Mononuclear cell (primary cell): ENCODE results near the gene TBCD. TPM values are rescaled to one million over a fixed set of nuclear protein-coding genes. Genes with fewer than 3 reads are reported as not detected.

Source experiments
- H3K27me3 ChIP-seq: 2 replicates; pipeline ENCODE4 v1.6.0; 2011; ENCODE audit warnings: low read length, control low read depth; ENCODE audit not compliant: insufficient read depth
- H3K4me1 ChIP-seq: 2 replicates; pipeline ENCODE4 v1.5.1; 2011; ENCODE audit warnings: mild to moderate bottlenecking, low read length, control low read depth; ENCODE audit not compliant: insufficient read depth
- H3K4me3 ChIP-seq: 2 replicates; pipeline ENCODE4 v1.5.1; 2011; ENCODE audit warnings: mild to moderate bottlenecking, low read length, moderate library complexity
- H3K9me3 ChIP-seq: 2 replicates; pipeline ENCODE4 v1.5.1; 2011; ENCODE audit warnings: low read depth, mild to moderate bottlenecking, control low read depth, low read length
- total RNA-seq: library from RNA; depleted of rRNA; stranded (reverse); fragments of >200 nt; gene quantifications from one replicate; pipeline ENCODE4 v1.2.3, GENCODE V29; 2012

TBCD gene
- total RNA-seq, 1 donor: 20.5 TPM

DNA sequence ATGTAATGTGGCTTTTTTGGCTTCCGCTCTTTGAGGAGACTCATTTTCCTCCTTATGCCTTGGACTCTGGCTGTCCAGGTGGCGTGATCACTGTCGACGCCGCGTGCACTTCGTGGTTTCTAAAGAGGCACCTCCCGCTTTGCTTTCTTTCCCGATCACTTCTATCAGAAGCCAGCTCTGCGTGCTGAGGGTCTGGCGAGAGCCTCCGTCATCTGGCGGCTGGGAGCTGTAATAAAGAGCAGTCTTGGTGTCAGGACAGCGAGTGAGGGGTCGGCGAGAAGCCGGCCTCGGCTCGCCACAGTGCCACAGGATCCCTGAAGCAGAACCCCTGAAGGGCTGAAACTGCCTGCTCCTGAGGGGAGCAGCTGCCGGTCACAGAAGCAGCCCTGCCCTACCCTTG, 80.5 kb downstream of the TBCD start:
- Histone ChIP-seq H3K9me3 (no peaks in the 10 kb centered on the region), H3K4me1 (peaks cover 14% of the 10 kb centered on the region), H3K27me3 (no peaks in the 10 kb centered on the region), H3K4me3 (no peak overlapping the region)

DNA sequence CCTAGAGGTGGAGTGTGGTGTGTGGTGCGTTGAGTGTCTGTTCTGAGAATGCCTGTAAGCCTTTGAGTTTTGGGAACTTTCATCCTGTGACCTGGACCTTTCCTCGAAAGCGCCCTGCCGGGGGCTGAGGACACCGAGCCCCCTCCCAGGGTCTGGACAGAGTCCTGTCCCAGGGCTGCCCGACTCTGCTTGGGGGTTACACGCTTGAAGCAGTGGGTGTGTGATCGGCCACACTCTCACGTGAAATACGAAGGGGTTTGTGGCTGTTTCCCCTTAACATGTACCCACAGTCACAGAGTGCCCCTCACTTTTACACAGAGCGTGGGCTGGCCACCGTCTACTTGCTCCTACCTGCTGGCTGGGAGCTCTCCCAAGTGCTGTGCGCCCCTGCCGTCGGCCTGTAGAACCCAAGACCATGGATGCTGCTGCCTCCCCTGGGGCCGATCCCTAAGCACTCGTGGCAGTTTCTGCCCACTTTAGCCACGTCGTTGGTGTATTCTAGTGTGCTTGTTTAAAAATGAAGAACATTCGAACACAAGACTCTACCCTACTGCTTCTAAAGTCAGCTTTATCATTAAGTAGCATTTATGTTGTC, 81.1 kb downstream of the TBCD start:
- Histone ChIP-seq H3K27me3 (no peaks in the 10 kb centered on the region), H3K4me1 (peaks cover 19% of the 10 kb centered on the region), H3K4me3 (no peak overlapping the region), H3K9me3 (no peaks in the 10 kb centered on the region)

DNA sequence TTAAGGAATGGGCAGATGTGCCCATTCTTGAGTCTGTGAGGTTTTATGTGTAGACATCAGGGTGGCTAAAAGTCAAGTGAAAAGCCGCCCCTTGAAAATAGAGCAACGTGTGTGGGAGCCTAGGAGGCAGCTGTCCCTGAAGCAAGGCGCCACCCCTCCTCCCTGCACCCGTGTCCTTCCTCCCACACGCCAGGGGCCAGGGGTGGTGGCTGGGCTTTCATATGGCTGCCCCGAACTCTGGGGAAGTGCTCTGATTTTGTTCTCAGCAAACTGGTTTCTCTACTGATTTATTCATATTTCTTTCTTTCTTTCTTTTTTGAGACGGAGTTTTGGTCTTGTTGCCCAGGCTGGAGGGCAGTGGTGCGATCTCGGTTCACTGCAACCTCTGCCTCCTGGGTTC, 83.3 kb downstream of the TBCD start:
- Histone ChIP-seq H3K4me3 (no peak overlapping the region), H3K27me3 (no peaks in the 10 kb centered on the region), H3K9me3 (no peaks in the 10 kb centered on the region), H3K4me1 (peaks cover 28% of the 10 kb centered on the region)

DNA sequence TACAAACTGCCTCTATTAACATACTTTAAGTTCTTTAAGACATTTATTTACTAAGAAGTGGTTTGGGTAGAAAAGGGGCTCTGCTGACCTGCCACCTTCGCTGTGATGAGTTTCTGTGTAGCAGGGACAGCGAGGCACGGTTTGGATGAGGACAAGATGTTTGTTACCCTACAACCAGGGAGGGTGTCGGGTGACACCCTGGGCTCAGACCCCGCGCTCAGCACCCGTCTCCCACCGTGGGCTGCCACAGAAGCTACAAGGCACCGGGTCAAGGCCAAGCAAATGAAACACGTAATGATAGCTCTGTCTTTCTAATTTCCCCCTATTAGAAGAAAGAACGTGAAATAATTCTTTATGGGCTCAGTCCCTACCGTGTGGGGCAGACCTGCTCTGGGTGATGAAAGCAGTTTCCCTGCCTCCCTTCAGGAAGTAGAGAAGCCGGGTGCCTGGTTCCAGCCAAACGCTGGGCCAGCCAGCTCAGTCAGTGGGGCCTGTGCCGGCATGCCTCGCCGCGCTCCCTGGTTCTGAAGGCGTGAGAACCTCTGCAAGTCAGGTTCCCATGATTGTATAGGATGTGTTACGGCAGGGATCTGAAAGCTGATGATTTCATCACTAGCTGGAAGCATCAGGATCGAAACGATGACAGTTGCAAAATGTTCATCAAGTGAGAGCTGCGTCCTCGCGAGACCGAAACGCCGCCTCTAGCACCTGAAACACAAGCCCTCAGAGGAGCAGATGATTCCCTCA, 84.1 kb downstream of the TBCD start:
- H3K4me3 ChIP-seq: no peak overlapping the region

DNA sequence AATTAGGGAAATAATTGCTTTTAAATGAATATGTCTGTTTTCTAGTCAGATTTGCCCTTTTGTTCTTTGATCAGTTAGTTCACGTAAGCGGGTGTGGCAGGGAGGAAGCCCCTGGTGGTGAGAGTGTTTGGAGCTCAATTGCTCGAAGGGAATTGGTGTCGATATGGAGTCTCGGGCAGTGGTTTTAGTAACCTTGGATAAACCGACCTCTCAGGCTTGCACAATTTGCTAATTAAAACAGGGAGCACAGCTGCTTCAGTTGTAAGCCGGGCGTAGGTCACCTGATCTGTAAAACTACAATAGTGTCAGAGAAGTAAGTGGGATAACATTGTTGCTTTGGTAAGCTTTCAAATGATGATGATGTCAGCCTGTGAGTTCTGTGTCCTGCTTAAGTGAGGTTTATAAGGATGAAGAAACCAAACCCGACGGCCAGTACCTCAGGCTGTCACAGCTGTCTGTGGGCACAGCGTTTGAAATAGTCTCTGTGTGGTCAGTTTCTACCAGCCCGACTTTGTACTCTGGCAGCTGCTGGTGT, 85.0 kb downstream of the TBCD start:
- Histone ChIP-seq H3K4me1 (peaks cover 28% of the 10 kb centered on the region), H3K27me3 (no peaks in the 10 kb centered on the region), H3K9me3 (no peaks in the 10 kb centered on the region), H3K4me3 (no peak overlapping the region)

More for the DNA sequence above, 84.1 kb downstream of the TBCD start:
- H3K4me1 ChIP-seq: peaks cover 28% of the 10 kb centered on the region
- H3K9me3 ChIP-seq: no peaks in the 10 kb centered on the region
- H3K27me3 ChIP-seq: no peaks in the 10 kb centered on the region

DNA sequence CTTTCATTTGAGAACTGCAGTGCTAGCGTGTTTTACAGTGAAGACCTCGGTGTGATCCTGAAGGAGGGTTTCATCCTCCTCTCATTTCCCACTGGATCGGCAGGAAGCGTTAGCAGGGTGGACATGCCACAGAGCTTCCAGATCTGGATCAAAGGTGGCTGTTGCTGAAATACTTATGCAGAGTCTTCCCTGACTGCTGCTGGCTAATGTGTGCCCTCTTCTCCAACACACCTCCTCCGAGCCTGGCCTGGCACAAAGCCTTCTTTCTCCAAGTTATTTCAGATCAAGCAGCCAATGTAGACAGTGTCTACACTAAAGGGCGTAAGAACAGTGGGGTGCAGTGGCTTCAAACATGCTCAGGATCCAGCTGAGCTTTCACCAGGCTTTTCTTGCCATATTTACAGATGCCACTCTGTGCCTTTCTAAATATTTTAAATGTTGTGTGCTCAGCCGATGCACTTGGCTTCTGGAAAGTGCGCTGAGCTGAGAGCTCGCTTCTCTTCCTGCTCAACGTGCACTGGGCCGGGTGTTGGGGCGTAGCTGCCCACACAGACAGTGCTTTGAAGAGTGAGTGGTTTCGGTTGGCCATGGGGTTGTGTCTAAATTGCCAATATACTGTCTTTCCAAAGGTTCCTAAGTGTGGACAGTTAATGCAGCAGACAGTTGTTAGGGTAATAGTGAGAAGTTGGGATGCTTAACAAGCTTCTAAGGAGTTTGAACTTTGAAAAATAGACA, 85.9 kb downstream of the TBCD start:
- H3K27me3 ChIP-seq: no peaks in the 10 kb centered on the region
- no peak overlapping the region for H3K4me3 ChIP-seq
- H3K4me1 ChIP-seq: peaks cover 28% of the 10 kb centered on the region
- no peaks in the 10 kb centered on the region for H3K9me3 ChIP-seq

DNA sequence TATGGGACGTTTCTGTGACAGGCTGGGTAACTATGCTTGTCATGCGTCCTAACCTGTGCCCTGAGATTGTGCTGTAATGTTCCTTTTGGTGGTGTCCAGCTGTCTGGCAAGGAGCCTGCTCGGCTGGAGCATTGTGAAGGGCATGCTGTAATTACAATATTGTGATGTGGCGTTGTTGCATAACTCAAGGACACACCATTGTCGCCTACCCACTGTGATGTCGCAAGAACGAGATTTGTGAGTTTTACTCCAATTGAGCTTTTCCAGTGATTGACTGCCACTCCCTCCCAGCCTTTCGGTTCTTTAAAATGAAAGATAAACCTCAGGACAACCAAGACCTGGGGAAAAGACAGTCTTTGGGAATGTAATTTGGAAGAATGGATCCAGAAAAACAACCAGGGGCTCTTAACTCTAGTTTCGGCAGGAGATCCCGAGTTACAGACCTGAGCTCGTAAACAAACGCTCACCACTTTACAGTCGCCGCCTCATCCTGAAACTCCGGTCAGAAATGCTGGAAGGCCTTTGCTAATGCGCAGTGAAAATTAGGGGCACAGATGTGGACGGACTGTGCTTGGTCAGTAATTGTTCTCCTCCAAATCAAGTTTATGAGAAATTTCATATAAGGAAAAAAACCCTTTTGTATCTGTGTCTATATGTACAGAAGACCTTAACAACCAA, 86.7 kb downstream of the TBCD start:
- Histone ChIP-seq H3K4me3 (no peak overlapping the region), H3K9me3 (no peaks in the 10 kb centered on the region), H3K27me3 (no peaks in the 10 kb centered on the region), H3K4me1 (peaks cover 28% of the 10 kb centered on the region)

DNA sequence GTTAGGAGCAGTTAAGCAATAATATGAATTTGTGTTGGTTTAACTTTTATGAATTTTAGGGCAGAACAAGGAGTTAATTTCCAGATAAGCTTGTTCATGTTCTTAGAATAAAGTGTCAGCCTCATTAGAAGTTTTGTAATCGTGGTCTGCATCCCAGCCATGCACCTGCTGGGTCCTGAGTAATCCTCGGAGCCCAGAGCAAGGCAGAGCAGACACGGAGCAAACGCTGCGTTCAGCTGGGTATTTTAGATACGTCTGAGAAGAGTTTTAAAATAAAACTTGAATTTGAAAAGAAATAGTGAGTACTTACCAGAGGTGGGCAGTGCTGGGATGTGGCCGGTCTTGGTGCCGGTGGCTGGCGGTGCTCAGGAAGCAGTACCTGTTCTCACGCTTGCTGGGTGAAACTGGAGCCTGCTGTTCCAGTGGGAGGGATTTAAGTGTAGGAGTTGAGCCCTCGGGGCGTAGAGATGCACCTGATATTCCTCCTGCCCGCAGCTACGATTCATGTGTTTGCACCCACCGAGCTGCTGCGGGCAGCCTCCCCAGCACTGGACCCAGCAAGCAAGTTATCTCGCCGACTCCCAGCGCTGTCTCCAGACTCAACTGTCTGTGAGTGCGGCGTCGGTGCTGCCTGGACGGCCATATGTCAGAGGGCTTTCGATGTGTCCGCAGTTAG, 87.9 kb downstream of the TBCD start, which contains the start of gene ZNF750:
TSS of gene ZNF750 (minus strand) at position 406 of the 676 bp plus-strand sequence. CDS start 7,568 bp downstream, outside the sequence.
- Histone ChIP-seq H3K27me3 (no peaks in the 10 kb centered on the region), H3K9me3 (no peaks in the 10 kb centered on the region), H3K4me3 (no peak within 1 kb of the TSS), H3K4me1 (peaks cover 28% of the 10 kb centered on the region)

DNA sequence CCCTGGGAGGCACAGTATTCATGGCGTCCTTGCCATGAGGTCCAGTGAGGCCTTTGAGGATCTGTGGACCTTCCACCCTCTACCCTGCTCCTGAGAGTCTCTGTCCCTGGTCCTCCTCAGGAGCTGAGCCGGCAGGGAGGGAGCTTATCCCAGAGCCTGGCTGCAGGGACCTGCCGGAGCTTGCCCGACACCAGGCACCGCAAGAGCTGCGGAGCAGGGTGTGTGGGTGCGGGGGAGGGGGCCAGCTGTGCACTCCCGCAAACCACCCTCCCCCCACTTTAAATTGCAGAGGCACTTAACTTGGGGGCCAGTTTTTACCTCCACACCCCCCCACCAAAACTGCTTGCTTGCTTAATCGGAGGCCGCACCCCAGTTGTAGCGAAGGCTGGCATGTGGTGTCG, 88.6 kb downstream of the TBCD start:
- Histone ChIP-seq H3K4me3 (no peak overlapping the region), H3K9me3 (no peaks in the 10 kb centered on the region), H3K4me1 (peaks cover 28% of the 10 kb centered on the region), H3K27me3 (no peaks in the 10 kb centered on the region)

DNA sequence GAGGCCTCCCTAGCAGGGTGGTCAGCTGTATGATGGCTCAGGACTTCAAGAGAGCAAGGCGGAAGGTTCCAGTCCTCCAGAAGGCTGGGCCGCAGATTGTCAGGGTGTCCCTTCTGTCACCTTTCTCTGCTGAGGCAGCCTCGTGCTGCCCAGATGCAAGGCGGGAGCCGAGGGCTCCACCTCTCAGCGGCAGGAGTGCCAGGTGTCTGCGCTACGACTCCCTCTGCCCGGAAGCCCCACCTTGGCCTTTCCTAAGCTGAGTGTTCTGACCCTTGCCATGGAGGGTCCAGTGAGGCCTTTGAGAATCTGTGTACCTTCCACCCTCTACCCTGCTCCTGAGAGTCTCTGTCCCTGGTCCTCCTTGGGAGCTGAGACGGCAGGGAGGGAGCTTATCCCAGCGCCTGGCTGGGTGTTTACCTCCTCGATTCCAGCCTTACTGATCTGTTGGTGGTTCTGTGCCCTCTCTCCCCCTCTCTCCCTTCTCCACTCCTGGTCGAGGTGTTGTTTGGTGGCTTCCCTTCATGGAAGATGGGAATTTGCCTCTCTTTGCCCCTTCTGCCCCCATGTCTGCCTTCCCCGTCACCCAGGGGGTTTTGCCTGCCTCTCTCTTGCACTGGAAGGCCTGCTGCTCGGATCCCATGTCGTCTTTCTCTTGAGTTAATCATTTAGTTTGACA, 90.2 kb downstream of the TBCD start:
- Histone ChIP-seq H3K4me1 (peaks cover 18% of the 10 kb centered on the region), H3K4me3 (no peak overlapping the region), H3K9me3 (no peaks in the 10 kb centered on the region), H3K27me3 (no peaks in the 10 kb centered on the region)

DNA sequence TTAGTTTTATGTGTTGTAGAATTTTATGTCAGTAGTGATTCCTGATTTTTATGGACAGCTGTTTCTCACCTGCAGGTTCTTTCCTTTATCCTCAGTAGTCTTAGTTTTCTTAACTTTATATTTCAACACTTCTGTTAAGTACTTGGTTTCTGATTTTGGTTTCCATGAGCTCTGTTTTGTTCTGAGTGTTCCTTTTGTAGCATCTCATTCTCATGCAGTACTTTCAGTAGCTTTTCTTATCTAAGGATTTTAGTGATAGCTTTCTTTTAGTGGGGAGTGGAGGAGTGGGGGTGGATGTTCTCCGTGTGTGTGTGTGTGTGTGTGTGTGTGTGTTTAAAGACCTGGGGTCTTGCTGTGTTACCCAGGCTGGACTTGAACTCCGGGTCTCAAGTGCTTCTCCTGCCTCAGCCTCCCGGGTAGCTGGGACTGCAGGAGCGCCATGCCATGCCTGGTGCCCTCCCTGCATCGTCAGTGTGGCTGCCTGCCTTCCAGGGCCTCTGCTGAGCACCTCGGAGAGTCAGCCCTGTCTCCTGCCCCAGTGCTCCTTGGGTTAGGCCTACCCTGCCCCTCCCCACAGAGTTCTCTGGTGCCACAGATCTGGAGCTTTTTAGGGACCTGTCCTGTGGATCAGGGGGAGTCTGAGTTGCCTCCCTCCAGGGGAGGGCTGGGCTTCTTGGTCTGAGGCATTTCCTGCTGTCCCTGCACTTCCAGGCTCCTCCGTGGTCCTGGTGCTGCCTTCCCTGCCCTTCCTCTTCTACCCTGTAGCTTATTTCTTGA, 92.2 kb downstream of the TBCD start:
- H3K4me3 ChIP-seq: no peak overlapping the region
- peaks cover 1% of the 10 kb centered on the region for H3K4me1 ChIP-seq
- H3K9me3 ChIP-seq: no peaks in the 10 kb centered on the region
- H3K27me3 ChIP-seq: no peaks in the 10 kb centered on the region

DNA sequence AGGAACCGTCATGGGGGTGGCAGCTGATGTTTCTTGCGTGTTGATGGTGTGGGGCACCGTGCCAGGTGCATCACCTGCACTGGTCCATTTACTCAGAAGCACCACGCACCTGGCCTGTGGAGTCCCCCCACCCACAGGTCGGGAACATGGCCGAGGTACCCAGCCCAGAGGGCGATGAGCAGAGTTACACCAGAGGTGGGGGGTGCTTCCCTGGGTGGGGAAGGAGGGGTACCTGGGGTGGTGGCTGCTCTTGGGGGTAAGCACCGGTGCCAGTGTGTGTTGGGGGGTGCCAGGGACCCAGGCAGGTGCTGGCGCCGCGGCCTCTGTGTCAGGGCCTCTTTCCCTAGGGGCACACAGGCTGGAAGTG, 92.9 kb downstream of the TBCD start:
- Histone ChIP-seq H3K9me3 (no peaks in the 10 kb centered on the region), H3K4me3 (no peak overlapping the region), H3K4me1 (peaks cover 8% of the 10 kb centered on the region), H3K27me3 (no peaks in the 10 kb centered on the region)

DNA sequence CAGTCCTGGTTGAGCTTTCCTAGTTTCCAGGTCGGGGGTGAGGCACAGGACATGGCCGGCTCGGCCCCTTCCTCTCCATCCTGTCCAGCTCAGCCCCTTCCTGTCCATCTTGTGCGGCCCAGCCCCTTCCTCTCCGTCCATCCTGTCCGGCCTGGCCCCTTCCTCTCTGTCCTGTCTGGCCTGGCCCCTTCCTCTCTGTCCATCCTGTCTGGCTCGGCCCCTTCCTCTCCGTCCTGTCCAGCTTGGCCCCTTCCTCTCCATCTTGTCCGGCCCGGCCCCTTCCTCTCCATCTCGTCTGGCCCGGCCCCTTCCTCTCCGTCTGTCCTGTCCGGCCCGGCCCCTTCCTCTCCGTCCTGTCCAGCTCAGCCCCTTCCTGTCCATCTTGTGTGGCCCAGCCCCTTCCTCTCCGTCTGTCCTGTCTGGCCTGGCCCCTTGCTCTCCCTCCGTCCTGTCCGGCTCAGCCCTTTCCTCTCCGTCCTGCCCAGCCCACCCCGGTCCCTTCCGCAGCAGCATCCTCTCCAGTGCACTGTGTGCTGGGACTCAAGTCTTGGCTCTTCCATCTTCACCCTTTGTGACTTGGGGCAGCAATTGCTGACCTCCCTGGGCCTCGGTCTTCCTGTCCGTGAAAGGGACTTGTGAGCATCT, 93.4 kb downstream of the TBCD start:
- Histone ChIP-seq H3K4me3 (no peak overlapping the region), H3K27me3 (no peaks in the 10 kb centered on the region), H3K9me3 (no peaks in the 10 kb centered on the region), H3K4me1 (peaks cover 8% of the 10 kb centered on the region)
